ENCODE results near the gene ITFG1. TPM values are rescaled to one million over a fixed set of nuclear protein-coding genes. Genes with fewer than 3 reads are reported as not detected.

The ITFG1 gene
- total and polyA plus RNA-seq, 2 of the 13 experiments (the other 11 are each of a cell fraction or from before 2014, with no cell fraction given), result 74.5 to 150 TPM

- TF ChIP-seq ZNF276 (CRISPR knock-in tag; IDR thresholded peaks at IDR 0.05; ENCODE audit: low read depth), result peak; percentile 67; the same call in 1 of the 2 replicates
- TF ChIP-seq MAFG (CRISPR knock-in tag; IDR thresholded peaks at IDR 0.05), result peak; percentile 60; the same call in 1 of the 2 replicates
- peak; percentile 59; the same call in 1 of the 2 replicates for TF ChIP-seq GZF1 (CRISPR knock-in tag; IDR thresholded peaks at IDR 0.05)
- TF ChIP-seq CBX1 (IDR thresholded peaks at IDR 0.05; ENCODE audit: low read depth), result no peak
- 0 out of 2 replicates have a peak, but pooled peaks have one; percentile 59 for TF ChIP-seq IRF2 (CRISPR knock-in tag; IDR thresholded peaks at IDR 0.05)
- TF ChIP-seq CREM (IDR thresholded peaks at IDR 0.05), result no peak
- no peak for TF ChIP-seq CREM (CRISPR knock-in tag; IDR thresholded peaks at IDR 0.05)
- TF ChIP-seq, protein P1, sequence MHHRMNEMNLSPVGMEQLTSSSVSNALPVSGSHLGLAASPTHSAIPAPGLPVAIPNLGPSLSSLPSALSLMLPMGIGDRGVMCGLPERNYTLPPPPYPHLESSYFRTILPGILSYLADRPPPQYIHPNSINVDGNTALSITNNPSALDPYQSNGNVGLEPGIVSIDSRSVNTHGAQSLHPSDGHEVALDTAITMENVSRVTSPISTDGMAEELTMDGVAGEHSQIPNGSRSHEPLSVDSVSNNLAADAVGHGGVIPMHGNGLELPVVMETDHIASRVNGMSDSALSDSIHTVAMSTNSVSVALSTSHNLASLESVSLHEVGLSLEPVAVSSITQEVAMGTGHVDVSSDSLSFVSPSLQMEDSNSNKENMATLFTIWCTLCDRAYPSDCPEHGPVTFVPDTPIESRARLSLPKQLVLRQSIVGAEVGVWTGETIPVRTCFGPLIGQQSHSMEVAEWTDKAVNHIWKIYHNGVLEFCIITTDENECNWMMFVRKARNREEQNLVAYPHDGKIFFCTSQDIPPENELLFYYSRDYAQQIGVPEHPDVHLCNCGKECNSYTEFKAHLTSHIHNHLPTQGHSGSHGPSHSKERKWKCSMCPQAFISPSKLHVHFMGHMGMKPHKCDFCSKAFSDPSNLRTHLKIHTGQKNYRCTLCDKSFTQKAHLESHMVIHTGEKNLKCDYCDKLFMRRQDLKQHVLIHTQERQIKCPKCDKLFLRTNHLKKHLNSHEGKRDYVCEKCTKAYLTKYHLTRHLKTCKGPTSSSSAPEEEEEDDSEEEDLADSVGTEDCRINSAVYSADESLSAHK (CRISPR knock-in tag; IDR thresholded peaks at IDR 0.05; ENCODE audit: borderline replicate concordance), result no peak
- TF ChIP-seq ZNF816 (CRISPR knock-in tag; IDR thresholded peaks at IDR 0.05; ENCODE audit: borderline replicate concordance), result 0 out of 2 replicates have a peak, but pooled peaks have one; percentile 67
- TF ChIP-seq NPAS2 (CRISPR knock-in tag; IDR thresholded peaks at IDR 0.05; ENCODE audit: borderline replicate concordance), result no peak
- no peak for TF ChIP-seq ZSCAN22 (CRISPR knock-in tag; IDR thresholded peaks at IDR 0.05)
- peak; percentile 93 for TF ChIP-seq YY1 (IDR thresholded peaks at IDR 0.05; ENCODE audit: insufficient read depth, insufficient replicate concordance, low read depth, low read length)
- TF ChIP-seq PAX8 (CRISPR knock-in tag; IDR thresholded peaks at IDR 0.05; ENCODE audit: borderline replicate concordance), result 0 out of 2 replicates have a peak, but pooled peaks have one; percentile 84
- TF ChIP-seq MED8 (CRISPR knock-in tag; IDR thresholded peaks at IDR 0.05; ENCODE audit: insufficient replicate concordance), result peak; percentile 88
- peak; percentile 81 for TF ChIP-seq ZNF275 (CRISPR knock-in tag; IDR thresholded peaks at IDR 0.05; ENCODE audit: borderline replicate concordance)
- TF ChIP-seq ZNF101 (CRISPR knock-in tag; IDR thresholded peaks at IDR 0.05; ENCODE audit: borderline replicate concordance, low read depth), result 0 out of 2 replicates have a peak, but pooled peaks have one; percentile 51
- peak; percentile 59 for TF ChIP-seq PTBP1 (IDR thresholded peaks at IDR 0.05; ENCODE audit: low read depth, low read length, poor library complexity, severe bottlenecking)
- no peak; the same call in 1 of the 2 replicates for TF ChIP-seq MTF1 (CRISPR knock-in tag; IDR thresholded peaks at IDR 0.05)
- TF ChIP-seq GATAD1 (CRISPR knock-in tag; IDR thresholded peaks at IDR 0.05), result peak; percentile 91
- TF ChIP-seq ETV6 (CRISPR knock-in tag; conservative IDR thresholded peaks at IDR 0.05), result no peak; the same call in none of the 2 replicates
- no peak; the same call in 1 of the 2 replicates for TF ChIP-seq NFYC (CRISPR knock-in tag; IDR thresholded peaks at IDR 0.05)
These were observed at the start of gene ITFG1, which contains the start of gene PHKB (continued) for GRCh38 chr16:47460711-47461597.

Data from HepG2 (cell line).